Right ventricle myocardium inferior (tissue), 1 donor: Measurements from ENCODE around the gene GRB2. TPM values are rescaled to one million over a fixed set of nuclear protein-coding genes. Genes with fewer than 3 reads are reported as not detected.

Experiments used
- ATAC-seq: fragments of 200-7000 bp; cut with Tn5 transposase; one replicate; pipeline ENCODE4 v1.9.1; 2020; ENCODE audit warnings: mild to moderate bottlenecking, moderate library complexity
- DNase-seq: peaks from one replicate; pipeline ENCODE4 v3.0.0; 2021; ENCODE audit errors: missing footprints
- intact Hi-C: fragments of 100-400 bp; cut with DNase I; formaldehyde crosslinking; loops from one replicate; pipeline ENCODE4 v1.11.0; 2022
- total RNA-seq: library from RNA; stranded (reverse); fragmentation: NEBNext Ultra II Directional; extraction: Animal tissue kit (Norgen Biotek cat#: 25700); gene quantifications from one replicate; pipeline ENCODE4 v1.2.1, GENCODE V29; 2021
- donor health status: DM: no; HTN: yes; CAD: no; lungs with severe emphysema.

GRB2 gene
- total RNA-seq, 1 donor from 2014 or later, result 59.0 TPM

- intact Hi-C loops, result no loop called here
- DNase-seq, result no peak
- ATAC-seq, result no peak
Measured at GRCh38 chr17:75418531-75418930, 13.1 kb upstream of the GRB2 start.

GRCh38 chr17:75417054-75417580 is 11.6 kb upstream of the GRB2 start:
- peak; percentile 84 for ATAC-seq
- intact Hi-C loops, result no loop called here
- DNase-seq, result no peak

DNA sequence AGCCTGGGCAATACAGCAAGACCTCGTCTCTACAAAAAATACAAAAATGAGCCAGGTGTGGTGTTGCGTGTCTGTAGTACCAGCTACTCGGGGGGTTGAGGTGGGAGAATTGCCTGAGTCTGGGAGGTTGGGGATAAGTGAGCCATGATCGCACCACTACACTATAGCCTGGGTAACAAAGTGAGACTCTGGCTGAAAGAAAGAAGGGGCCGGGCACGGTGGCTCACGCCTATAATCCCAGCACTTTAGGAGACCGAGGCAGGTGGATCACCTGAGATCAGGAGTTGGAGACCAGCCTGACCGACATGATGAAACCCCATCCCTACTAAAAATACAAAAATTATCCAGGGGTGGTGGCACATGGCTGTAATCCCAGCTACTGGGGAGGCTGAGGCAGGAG is 10.5 kb upstream of the GRB2 start:
- no peak for ATAC-seq
- intact Hi-C loops, result no loop called here
- DNase-seq, result no peak

- ATAC-seq (no peak), DNase-seq (no peak)
- intact Hi-C loops, result no loop called here
Measured at GRCh38 chr17:75414488-75414887, 9.0 kb upstream of the GRB2 start.

- intact Hi-C loops, result loop anchor here (2.0 kb wide), 1 partner anchor 90 kb away; no protein-coding TSS in a partner anchor
- DNase-seq, result no peak
Measured at GRCh38 chr17:75412455-75413317, 7.2 kb upstream of the GRB2 start.

DNA sequence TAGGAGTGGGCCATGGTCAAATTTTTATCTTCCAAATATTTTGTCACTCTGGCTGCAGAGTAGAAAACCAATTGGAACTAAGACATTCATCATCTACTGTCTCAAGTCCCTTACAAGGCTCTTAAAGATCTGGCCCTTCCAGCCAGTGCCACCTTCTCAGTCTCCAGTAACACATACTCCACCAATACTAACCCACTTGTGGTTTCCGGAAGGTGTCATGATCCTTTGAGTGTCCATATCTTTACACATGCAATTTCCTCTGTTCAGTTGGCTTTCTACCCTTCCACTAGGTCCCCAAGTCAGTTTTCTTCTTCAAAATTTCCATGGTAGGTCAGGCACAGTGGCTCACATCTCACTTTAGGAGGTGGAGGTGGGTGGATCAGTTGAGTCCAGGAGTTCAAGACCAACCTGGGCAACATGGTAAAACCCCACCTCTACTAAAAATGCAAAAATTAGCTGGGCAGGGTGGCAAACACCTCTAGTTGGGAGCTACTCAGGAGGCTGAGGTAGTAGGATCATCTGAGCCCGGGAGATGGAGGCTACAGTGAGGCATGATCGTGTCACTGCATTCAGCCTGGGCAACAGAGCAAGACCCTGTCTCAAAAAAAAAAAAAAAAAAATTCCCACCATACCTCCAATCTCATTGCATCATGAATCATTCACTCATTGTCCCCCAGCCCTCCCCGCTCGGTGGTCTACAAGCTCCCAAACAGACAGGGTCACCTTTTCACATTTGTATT is 6.0 kb upstream of the GRB2 start:
- intact Hi-C loops, result loop anchor here (2.0 kb wide), 1 partner anchor 89 kb away; no protein-coding TSS in a partner anchor
- ATAC-seq (no peak), DNase-seq (no peak)

More at GRCh38 chr17:75412455-75413317, 7.2 kb upstream of the GRB2 start:
- ATAC-seq, result peak; percentile 42

- intact Hi-C loops, result no loop called here
- ATAC-seq, result no peak
- no peak for DNase-seq
Measured at GRCh38 chr17:75410141-75410540, 4.7 kb upstream of the GRB2 start.

DNA sequence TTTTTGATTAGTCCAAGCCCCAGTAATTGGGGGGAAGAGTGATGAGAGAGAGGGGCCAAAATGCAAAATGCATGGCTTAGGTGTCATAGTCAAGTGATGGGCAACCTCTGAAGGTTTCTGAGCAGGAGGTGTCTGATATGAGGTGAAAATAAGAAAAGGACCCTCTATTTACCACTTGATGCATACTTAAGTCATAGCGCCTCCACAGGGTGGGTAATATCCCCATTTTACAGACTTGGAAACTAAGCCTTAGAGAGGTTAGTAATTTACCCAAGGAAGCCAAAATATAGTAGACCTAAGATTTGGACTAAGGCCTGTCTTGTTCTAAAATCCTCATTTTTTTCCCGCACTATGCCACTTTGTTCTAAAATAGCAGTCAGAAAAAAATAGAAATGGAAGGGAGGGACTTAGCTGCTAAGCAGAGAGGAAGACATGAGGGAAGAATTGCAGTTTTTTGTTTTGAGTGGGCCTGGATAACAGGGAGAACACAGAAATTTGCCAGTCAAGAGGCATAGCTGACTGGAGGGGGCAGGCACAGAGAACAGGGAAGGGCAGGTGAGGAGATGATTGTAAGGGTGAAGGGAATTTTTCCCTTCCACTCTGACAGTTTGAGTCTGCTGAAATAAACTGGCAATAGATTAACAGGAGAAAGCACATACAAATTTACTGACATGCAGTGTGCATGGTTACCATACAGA is 2.3 kb upstream of the GRB2 start:
- ATAC-seq (no peak), DNase-seq (no peak)
- intact Hi-C loops, result no loop called here

DNA sequence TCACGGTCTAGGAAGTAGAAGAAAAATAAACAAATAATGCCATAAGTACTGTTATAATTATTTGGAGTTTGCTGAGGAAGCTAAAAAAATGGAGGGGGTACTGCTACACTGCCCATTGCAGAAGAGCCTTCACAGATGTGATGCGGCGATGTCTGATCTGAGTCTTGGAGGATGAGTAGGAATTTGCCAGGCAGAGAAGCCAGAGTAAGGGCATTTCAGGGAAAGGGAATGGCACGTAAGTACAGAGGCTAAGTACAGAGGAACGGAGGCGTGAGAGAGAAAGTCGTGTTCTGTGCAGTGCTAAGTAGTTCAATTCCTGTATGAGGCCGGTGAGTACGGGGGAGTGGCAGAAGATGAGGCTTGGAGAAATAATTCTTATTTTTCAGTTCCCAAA is 741 bp upstream of the GRB2 start:
- DNase-seq, result no peak
- no peak for ATAC-seq
- intact Hi-C loops, result no loop called here

GRCh38 chr17:75404731-75405364 is 630 bp downstream of the GRB2 start:
- intact Hi-C loops, result loop anchor here (2.0 kb wide), 1 partner anchor 82 kb away; no protein-coding TSS in a partner anchor
- DNase-seq, result peak; percentile 70
- ATAC-seq, result peak; percentile 22

DNA sequence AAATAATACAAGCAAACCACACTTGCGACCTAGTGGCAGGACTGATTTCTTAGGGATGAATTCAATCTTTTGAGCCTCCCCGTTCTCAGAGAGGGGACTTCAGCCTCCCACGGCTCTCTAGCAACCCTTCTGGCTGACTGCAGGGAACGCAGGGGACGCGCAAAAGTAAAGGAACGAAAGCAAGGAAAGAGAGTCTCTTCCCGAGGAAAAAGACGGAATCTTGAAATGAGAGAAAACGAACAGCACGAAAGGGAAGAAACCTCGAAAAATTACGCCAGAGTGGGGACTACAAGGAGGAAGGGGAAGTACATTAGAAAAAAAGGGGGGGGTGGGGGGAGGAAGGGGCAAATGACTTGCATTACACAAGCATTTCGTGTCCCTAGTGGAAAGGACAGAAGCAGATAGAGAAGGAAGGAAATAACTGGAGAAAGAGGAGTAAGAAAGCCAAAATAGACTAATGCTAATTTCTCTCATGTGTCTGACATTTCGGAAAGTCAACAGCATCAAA is 1.2 kb downstream of the GRB2 start:
- ATAC-seq (peak; percentile 38), DNase-seq (peak; percentile 70)
- intact Hi-C loops, result loop anchor here (2.0 kb wide), 1 partner anchor 81 kb away; no protein-coding TSS in a partner anchor

- ATAC-seq (no peak), DNase-seq (no peak)
- intact Hi-C loops, result no loop called here
Measured at GRCh38 chr17:75403131-75403530, 2.3 kb downstream of the GRB2 start.

DNA sequence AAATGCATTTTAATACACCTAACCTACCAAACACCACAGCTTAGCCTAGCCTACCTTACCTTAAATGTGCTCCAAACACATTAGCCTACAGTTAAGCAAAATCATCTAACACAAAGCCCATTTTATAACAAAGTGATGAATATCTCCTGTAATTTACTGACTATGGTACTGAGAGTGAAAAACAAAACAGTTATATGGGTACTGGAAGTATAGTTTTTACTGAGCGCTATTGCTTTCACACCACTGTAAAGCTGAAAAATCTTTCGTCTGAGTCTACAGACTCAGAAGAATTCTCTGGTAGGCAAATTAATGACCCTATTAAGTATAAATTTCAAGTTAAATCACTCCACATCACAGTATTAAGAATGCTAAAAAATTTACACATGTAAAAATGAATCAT is 3.5 kb downstream of the GRB2 start:
- DNase-seq (no peak), ATAC-seq (no peak)
- intact Hi-C loops, result no loop called here

- intact Hi-C loops, result no loop called here
- ATAC-seq, result no peak
- DNase-seq, result no peak
Measured at GRCh38 chr17:75400326-75400939, 5.0 kb downstream of the GRB2 start.

GRCh38 chr17:75398279-75398678 is 7.2 kb downstream of the GRB2 start:
- intact Hi-C loops, result no loop called here
- no peak for ATAC-seq
- no peak for DNase-seq

DNA sequence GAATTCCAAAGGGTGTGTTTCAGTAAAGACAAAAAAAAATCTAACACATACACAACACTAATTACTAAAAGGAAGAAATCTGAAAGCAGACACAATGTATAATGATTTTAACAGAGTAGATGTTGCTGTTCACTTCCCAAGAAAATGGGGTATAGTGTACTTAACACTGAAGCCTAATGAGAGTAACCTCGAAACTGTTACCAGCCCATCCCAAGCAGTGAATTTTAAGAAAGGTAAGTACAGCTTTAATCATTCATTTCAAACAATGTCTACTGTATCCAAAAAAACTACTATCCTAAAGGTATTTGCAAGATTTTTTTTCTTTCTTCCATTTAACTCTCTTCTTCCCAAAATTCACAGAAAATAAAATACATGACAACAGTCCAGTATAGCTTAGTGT is 8.3 kb downstream of the GRB2 start:
- ATAC-seq (no peak), DNase-seq (no peak)
- intact Hi-C loops, result no loop called here

DNA sequence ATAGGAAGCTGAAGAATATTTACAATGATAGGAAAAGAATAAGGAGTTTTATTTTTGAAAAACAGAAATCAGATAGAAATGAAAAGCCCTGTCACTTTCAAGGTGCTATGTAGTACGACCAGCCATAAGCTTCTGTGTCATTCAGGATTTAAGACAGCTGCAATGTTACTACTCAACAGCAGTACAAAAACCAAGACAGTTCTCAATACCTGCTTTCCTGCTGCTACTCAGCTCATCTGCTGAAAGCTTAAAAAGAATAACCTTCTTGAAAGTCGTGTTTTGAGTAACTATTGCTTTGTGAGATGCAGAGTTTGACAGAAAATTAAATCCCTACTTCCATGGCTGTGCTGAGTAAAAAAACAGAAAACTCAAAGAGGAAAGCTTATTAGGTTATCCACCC is 8.7 kb downstream of the GRB2 start:
- ATAC-seq, result no peak
- DNase-seq, result no peak
- intact Hi-C loops, result no loop called here

DNA sequence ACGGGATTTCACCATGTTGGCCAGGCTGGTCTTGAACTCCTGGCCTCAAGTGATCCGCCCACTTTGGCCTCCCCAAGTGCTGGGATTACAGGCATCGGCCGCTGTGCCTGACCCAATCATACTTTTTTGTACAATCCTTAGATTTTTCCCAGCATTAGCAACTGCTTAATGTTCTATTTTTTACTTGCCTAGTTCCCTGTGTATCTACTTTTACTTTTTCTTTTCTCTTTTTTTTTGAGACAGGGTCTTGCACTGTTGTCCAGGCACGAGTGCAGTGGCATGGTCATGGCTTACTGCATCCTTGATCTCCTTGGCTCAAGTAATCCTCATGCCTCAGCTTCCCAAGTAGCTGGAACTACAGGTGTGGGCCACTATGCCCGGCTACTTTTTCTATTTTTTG is 9.5 kb downstream of the GRB2 start:
- intact Hi-C loops, result no loop called here
- no peak for ATAC-seq

More for the DNA sequence above, 9.5 kb downstream of the GRB2 start:
- DNase-seq, result no peak
